Measurements from ENCODE around the gene ZNF664. TPM values are rescaled to one million over a fixed set of nuclear protein-coding genes. Genes with fewer than 3 reads are reported as not detected.

ZNF664 gene
- polyA plus RNA-seq, 1 donor from 2014 or later: 146 TPM

- H3K27me3 ChIP-seq (ENCODE audit: insufficient read depth, low read depth, low read length): no peaks in the 10 kb centered on the region
- no peak overlapping the region for H2AFZ ChIP-seq (ENCODE audit: low read depth, low read length)
- no peaks in the 10 kb centered on the region for H3K9me2 ChIP-seq (ENCODE audit: insufficient read depth, low read length)
- TF ChIP-seq TAF1 (IDR thresholded peaks at IDR 0.05; ENCODE audit: low read depth) (no peak), POLR2AphosphoS5 (IDR thresholded peaks at IDR 0.05) (no peak), SMC3 (conservative IDR thresholded peaks at IDR 0.05; ENCODE audit: poor library complexity) (no peak), CTCF (IDR thresholded peaks at IDR 0.05; ENCODE audit: poor library complexity, severe bottlenecking) (no peak), RAD21 (conservative IDR thresholded peaks at IDR 0.05) (no peak), REST (IDR thresholded peaks at IDR 0.05; ENCODE audit: borderline replicate concordance) (no peak), MXI1 (conservative IDR thresholded peaks at IDR 0.05; ENCODE audit: poor library complexity, severe bottlenecking) (no peak), EP300 (conservative IDR thresholded peaks at IDR 0.05; ENCODE audit: poor library complexity, severe bottlenecking) (no peak), EZH2 (IDR thresholded peaks at IDR 0.05; ENCODE audit: borderline replicate concordance, insufficient read depth, low read length, poor library complexity, severe bottlenecking) (no peak)
- no peaks in the 10 kb centered on the region for H4K20me1 ChIP-seq (ENCODE audit: insufficient read depth)
- peaks cover 3% of the 10 kb centered on the region for H3F3A ChIP-seq (ENCODE audit: insufficient read depth, low read length, poor library complexity, severe bottlenecking)
- H3K4me2 ChIP-seq (ENCODE audit: low read length): no peak overlapping the region
- no peaks in the 10 kb centered on the region for H3K36me3 ChIP-seq (ENCODE audit: insufficient read depth, low read length)
- H3K9ac ChIP-seq (ENCODE audit: low read length): no peak overlapping the region
- H3K79me2 ChIP-seq (replicated peaks; ENCODE audit: insufficient read depth, low read length): no peaks in the 10 kb centered on the region
- no peak overlapping the region for H3K4me3 ChIP-seq (ENCODE audit: low read length)
- no peaks in the 10 kb centered on the region for H3K9me3 ChIP-seq (ENCODE audit: low read length)
- H3K27ac ChIP-seq (ENCODE audit: low read length): no peak overlapping the region
Observed at GRCh38 chr12:123958462-123958861, 14.6 kb upstream of the ZNF664 start.

GRCh38 chr12:123958876-123959275 is 14.1 kb upstream of the ZNF664 start:
- no peaks in the 10 kb centered on the region for H3K79me2 ChIP-seq (replicated peaks; ENCODE audit: insufficient read depth, low read length)
- no peak for TF ChIP-seq TAF1 (IDR thresholded peaks at IDR 0.05; ENCODE audit: low read depth)
- TF ChIP-seq EZH2 (IDR thresholded peaks at IDR 0.05; ENCODE audit: borderline replicate concordance, insufficient read depth, low read length, poor library complexity, severe bottlenecking): no peak
- TF ChIP-seq RAD21 (conservative IDR thresholded peaks at IDR 0.05): no peak
- TF ChIP-seq SMC3 (conservative IDR thresholded peaks at IDR 0.05; ENCODE audit: poor library complexity): no peak
- no peak for TF ChIP-seq POLR2AphosphoS5 (IDR thresholded peaks at IDR 0.05)
- TF ChIP-seq MXI1 (conservative IDR thresholded peaks at IDR 0.05; ENCODE audit: poor library complexity, severe bottlenecking): no peak
- no peak for TF ChIP-seq REST (IDR thresholded peaks at IDR 0.05; ENCODE audit: borderline replicate concordance)
- no peak for TF ChIP-seq CTCF (IDR thresholded peaks at IDR 0.05; ENCODE audit: poor library complexity, severe bottlenecking)
- no peak for TF ChIP-seq EP300 (conservative IDR thresholded peaks at IDR 0.05; ENCODE audit: poor library complexity, severe bottlenecking)
- H3K27ac ChIP-seq (ENCODE audit: low read length): no peak overlapping the region
- H3K36me3 ChIP-seq (ENCODE audit: insufficient read depth, low read length): no peaks in the 10 kb centered on the region
- H3F3A ChIP-seq (ENCODE audit: insufficient read depth, low read length, poor library complexity, severe bottlenecking): peaks cover 3% of the 10 kb centered on the region
- H3K4me3 ChIP-seq (ENCODE audit: low read length): no peak overlapping the region
- no peak overlapping the region for H3K9ac ChIP-seq (ENCODE audit: low read length)
- no peak overlapping the region for H3K4me2 ChIP-seq (ENCODE audit: low read length)
- H3K9me2 ChIP-seq (ENCODE audit: insufficient read depth, low read length): no peaks in the 10 kb centered on the region
- H3K9me3 ChIP-seq (ENCODE audit: low read length): no peaks in the 10 kb centered on the region
- no peak overlapping the region for H2AFZ ChIP-seq (ENCODE audit: low read depth, low read length)
- no peaks in the 10 kb centered on the region for H3K27me3 ChIP-seq (ENCODE audit: insufficient read depth, low read depth, low read length)
- H4K20me1 ChIP-seq (ENCODE audit: insufficient read depth): no peaks in the 10 kb centered on the region
